DMS153 (cell line): ENCODE measurements around the gene KLF3.

Source experiments
- DNase-seq: peaks from one replicate; lab custom pipeline; 2025; lab: John Stamatoyannopoulos, UW

KLF3 gene

GRCh38 chr4:38673130-38673978 is 9.4 kb downstream of the KLF3 start:
- peak; percentile 37 for DNase-seq

GRCh38 chr4:38674258-38675144 is 10.5 kb downstream of the KLF3 start:
- DNase-seq = no peak

- DNase-seq = no peak
Measured at GRCh38 chr4:38675146-38676121, 11.4 kb downstream of the KLF3 start.

- no peak for DNase-seq
Measured at GRCh38 chr4:38676986-38677385, 13.0 kb downstream of the KLF3 start.

- DNase-seq = no peak
Measured at GRCh38 chr4:38677441-38677840, 13.4 kb downstream of the KLF3 start.

- no peak for DNase-seq
Measured at GRCh38 chr4:38678078-38678477, 14.1 kb downstream of the KLF3 start.

GRCh38 chr4:38679921-38680320 is 15.9 kb downstream of the KLF3 start:
- no peak for DNase-seq

- no peak for DNase-seq
Measured at GRCh38 chr4:38681281-38681991, 17.4 kb downstream of the KLF3 start.

GRCh38 chr4:38682336-38682735 is 18.3 kb downstream of the KLF3 start:
- no peak for DNase-seq

- DNase-seq = no peak
Measured at GRCh38 chr4:38683276-38683675, 19.3 kb downstream of the KLF3 start.

- DNase-seq = no peak
Measured at GRCh38 chr4:38684271-38684670, 20.3 kb downstream of the KLF3 start.

GRCh38 chr4:38684951-38685844 is 21.2 kb downstream of the KLF3 start:
- no peak for DNase-seq

- no peak for DNase-seq
Measured at GRCh38 chr4:38686682-38687081, 22.7 kb downstream of the KLF3 start.

- DNase-seq = no peak
Measured at GRCh38 chr4:38687571-38688011, 23.6 kb downstream of the KLF3 start.

- no peak for DNase-seq
Measured at GRCh38 chr4:38688676-38689355, 24.8 kb downstream of the KLF3 start.

GRCh38 chr4:38691251-38692008 is 27.4 kb downstream of the KLF3 start:
- DNase-seq = no peak

GRCh38 chr4:38692421-38692820 is 28.4 kb downstream of the KLF3 start:
- DNase-seq = no peak

- DNase-seq = no peak
Measured at GRCh38 chr4:38693569-38693968, 29.6 kb downstream of the KLF3 start.

GRCh38 chr4:38694330-38694729 is 30.3 kb downstream of the KLF3 start:
- DNase-seq = no peak
